ENCODE data around the gene INAFM2.

Gene INAFM2

DNA sequence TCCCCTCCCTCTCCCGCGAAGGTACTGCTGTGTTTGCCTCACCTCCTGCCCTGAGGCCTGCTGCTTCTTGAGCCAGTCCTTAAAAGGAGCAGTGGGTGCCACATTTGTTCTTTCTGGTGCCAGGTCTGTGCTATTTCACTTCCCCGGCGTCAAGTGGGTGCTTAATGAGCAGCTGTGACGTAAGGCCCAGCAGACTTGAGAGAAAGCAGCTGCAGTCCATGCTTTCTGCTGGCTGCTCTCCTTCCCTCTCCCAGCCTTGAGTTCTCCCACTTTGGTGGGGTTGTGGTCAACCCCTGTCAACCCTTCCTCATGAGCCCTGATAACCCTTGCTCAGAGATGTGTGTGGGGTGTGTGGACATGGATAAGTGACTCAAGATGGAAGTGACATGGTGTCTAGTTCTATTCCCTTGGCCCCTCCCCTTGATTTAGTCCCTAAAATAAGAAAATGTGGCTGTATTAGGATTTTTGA lies 6.9 kb downstream of the INAFM2 start:
- no peak for DNase-seq

- DNase-seq: no peak
Observed at GRCh38 chr15:40331026-40331425, 7.5 kb downstream of the INAFM2 start.

GRCh38 chr15:40331637-40332036 lies 8.1 kb downstream of the INAFM2 start:
- no peak for DNase-seq

DNA sequence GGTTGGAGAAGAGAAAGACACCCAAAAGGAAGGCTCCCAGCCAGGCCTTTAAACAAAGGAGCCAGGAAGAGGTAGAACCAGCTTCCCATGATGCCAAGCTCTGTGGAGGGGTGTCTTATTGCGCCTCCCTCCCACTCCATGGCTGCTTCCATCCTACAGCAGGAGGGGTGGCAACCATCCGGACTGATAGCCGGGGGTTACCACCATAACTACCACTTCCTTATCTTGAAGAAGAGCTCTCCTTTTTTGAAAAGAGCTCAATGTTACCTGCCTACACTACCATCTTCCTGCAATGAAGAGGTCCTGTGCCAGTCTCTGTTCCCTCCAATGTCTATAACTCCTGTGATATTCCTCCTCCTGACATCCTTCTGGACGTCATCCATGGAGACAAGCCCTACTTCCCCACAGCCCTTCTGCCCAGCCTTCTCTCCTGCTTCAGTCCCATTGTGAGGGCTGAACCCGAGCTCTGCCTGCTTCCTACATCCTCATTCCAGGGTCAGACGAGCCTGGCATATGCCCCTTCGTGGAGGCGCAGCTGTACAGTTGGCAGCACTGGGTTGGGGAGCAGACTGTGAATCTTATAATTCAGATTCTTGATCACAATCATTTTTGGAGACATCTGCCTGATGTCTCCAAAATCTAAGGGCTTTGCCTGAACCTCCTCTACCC lies 8.8 kb downstream of the INAFM2 start:
- no peak for DNase-seq

DNA sequence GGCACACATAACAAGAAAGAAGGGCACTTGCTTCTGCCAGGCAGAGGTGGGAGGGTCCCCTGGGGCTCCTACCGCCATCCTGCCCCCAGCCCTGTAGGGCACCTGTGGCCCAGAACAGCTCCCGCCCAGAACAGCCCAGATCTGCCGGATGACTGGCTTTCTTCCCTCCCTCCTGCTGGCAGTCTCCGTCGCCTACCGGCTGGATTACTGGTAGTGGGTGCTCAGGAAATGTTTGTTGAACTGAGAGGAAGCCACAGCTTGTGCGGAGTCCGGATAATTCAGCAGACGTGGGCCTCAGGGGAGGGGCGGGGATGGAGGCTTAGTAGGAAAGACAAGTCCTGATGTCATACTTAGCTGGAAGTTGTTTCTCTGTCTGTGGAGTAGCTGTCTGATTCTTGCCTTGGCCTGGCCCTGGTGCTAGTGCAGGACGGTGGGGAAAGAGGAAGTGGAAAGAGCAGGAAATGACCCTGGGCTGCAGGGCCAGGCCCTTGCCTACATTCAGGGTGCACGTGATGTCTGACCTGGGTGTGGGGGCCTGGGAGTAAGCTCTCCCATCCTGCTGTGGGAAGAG lies 10.5 kb downstream of the INAFM2 start:
- DNase-seq: no peak

DNA sequence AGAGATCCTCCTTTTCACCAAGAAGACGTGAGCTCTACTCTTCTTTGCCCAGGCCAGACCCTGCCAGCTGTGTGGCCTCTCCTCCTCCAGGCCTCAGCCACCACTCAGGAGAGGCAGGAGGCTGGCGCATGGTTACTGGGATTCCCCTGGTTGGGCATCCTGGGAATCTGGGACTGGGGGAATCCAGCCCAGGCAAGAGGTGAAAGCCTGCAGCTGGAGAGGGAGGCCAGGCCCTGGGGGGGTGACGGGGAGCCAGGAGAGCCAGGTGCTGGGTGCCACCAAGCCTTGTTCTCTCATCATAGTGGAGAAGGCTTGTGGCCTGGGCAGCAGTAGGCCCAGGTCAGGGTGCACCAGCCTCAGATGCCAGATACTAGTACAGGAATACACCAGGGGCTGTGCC lies 11.0 kb downstream of the INAFM2 start:
- DNase-seq: no peak

DNA sequence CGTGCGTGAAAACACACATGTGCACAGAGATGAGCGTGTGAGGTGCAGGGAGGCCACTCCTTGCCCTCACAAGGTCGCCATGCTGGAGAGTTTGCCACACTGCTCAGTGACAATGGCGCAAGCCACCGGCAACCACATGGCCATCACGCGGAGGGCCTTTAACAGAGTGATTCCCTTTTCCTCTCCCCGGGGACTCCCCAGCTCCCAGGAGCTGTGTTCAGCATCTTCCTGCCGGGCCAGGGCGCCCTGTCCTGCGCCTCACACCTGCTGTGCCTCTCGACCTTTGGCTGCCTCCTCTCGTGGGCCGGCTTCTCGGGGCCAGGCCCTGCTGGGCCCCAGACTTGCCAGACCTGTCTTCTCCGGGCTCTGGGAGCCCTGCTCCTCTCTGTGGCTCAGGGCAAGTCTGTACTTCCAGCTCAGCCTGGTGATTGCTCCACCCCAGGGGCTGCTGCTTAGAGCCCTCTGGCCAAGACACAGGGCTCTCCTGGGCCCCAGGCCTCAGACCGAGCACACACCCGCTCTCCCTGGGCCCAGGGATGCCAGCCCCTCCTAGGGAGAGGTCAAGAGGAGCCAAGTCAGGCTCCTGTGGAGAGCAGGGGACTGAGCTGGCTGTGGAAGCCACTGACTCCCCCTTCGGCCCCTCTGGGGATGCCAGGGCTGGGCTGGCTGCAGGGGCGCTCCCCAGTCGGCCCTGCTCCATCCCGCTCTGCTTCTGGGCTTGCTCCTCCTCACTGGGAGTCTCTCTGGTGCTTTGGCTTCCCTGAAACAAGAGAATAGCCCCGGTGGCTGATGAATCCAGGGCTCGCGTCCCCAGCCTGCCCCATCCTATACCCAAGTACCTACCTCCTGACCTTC lies 11.7 kb downstream of the INAFM2 start:
- DNase-seq: no peak

- no peak for DNase-seq
Observed at GRCh38 chr15:40335938-40336743, 12.6 kb downstream of the INAFM2 start.

GRCh38 chr15:40336744-40337122 lies 13.2 kb downstream of the INAFM2 start:
- DNase-seq: no peak

GRCh38 chr15:40337597-40337996 lies 14.1 kb downstream of the INAFM2 start:
- no peak for DNase-seq

DNA sequence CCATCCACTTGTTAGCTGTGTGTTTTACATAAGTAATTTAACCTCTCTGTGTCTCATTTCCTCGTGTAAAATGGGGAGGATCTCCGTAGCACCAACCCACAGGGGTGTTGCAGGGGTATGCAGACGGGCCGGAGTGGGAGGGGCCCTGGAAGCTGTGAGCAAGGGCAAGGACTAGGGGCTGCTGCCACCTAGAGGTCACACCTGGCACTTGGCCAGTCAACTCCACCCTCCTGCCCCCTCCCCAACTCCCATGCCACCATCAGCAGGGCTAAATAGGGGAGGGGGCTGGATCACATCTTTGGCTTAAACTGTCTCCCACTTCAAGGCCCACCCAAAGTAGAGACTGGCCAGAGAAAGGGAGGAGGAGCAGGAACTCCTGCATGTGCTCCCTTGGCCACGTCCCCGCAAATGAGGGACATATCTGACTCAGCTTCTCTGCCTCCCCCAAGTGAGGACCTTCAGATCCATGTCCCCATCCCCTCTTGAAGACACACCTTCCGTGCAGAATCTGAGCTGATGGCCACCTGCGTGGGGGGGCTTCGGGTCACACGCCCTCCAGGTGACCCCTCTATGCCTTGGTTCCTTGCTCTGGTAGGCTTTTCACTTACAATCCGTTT lies 14.7 kb downstream of the INAFM2 start:
- DNase-seq: peak; percentile 89

DNA sequence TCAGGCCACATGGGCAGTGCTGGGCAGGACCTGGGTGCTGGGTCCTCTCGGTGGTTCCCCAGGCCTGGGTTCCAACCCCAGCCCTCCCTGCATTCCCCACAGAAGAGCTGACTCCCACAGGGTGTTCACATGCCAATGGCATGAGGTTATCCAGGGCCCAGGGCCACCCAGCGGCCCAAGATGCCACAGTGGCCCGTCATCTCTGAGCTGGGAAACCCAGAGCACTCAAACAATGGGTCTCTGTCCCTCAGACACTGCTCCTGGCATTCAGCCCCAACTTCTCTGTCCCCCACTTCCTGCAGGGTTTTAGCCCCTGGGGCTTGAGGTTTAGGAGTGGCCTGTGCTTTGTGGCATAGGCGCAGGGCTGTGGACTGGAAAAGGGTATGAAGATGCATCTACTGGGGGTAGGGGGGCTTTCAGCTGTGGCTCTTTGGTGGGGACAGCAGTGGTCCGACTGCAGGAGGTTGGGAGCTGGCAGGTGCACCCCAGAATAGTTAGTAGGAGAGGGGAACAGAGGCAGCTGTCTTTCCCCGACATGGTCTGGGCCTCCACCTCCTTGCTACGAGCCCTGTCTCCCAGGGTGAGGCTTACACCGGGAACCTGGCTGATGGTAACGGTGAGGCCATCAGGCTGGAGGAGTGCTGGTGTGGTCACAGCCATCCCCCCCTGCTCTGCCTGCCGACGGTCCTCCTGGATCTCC lies 15.6 kb downstream of the INAFM2 start:
- DNase-seq: no peak

- no peak for DNase-seq
Observed at GRCh38 chr15:40339621-40339945, 16.1 kb downstream of the INAFM2 start.

GRCh38 chr15:40340038-40340739 lies 16.7 kb downstream of the INAFM2 start:
- DNase-seq: no peak

GRCh38 chr15:40340740-40341400 lies 17.4 kb downstream of the INAFM2 start, which contains the start of gene CCDC9B:
Gene CCDC9B, minus strand, starts transcription at chr15:40340939. Its CDS starts 120 bp downstream, at chr15:40340819.
- no peak for DNase-seq

DNA sequence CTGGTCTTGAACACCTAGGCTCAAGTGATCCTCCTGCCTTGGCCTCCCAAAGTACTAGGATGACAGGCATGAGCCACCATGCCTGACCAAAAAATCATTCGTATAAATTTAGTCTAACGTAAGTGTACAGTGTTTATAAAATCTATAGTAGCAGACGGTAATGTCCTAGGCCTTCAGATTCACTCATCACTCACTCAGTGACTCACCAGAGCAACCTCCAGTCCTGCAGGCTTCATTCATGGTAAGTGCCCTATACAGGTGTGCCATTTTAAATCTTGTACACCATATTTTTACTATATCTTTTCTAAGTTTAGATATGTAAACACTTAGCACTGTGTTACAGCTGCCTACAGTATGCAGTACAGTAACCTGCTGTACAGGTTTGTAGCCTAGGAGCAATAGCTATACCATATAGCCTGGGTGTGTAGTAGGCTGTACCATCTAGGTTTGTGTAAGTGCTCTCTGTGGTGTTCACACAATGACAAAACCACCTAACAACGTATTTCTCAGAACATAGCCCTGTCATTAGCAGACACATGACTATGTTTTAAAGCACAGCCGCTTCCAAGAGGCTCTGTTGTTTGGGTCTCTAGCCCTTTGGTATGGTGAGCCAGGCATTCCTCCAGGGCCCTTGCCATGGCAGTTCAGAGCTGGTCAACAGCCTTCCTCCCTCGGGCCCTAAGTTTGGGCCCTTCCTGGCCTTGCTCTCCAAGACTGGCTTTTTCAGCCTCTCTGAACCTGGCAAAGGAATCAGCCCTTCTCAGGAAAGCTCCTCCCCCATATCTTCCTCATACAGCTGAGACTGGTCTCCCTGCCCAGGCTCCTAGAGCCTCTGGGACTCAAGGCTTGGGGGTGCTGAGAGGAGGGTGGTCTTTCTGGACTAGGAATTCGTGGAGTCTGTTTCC lies 19.2 kb downstream of the INAFM2 start:
- no peak for DNase-seq

- no peak for DNase-seq
Observed at GRCh38 chr15:40343512-40343911, 20.0 kb downstream of the INAFM2 start.

DNA sequence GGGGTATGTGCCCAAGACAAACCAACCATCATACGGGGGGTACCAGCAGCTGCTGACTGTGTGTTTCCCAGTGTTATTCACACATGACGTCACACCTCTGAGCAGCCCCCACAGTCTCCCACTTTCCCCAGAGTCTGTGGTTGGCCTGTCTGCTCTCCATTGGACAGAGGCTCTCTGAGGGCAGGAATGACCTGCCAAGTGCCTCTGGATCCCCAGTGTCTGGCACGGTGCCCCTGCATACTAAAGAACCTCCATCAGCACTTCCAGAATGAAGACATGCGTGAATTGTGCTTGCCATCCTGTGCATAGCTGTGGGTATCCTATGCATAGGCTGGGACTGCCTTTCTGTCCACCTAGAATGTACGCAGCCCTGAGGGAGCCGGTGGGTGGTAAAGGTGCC lies 20.7 kb downstream of the INAFM2 start:
- no peak for DNase-seq

- peak; percentile 87 for DNase-seq
Observed at GRCh38 chr15:40344631-40345120, 21.2 kb downstream of the INAFM2 start.

All from activated CD8-positive, alpha-beta memory T cell treated with anti-CD3 and anti-CD28 coated beads for 24 hours (primary cell).